Neural progenitor cell (in vitro differentiated cells): ENCODE results near the gene EVC2. TPM values are rescaled to one million over a fixed set of nuclear protein-coding genes. Genes with fewer than 3 reads are reported as not detected.

Experiments
- DNase-seq: peaks from one replicate; pipeline ENCODE4 v3.0.0-alpha.2; 2016; ENCODE audit warnings: low spot score
- H2AFZ ChIP-seq: fragments of 200-600 bp; sonication (generic); replicated peaks from 2 replicates; pipeline ENCODE4 v1.6.1; 2016; ENCODE audit warnings: antibody characterized with exemption
- H3F3A ChIP-seq: fragments of 200-600 bp; sonication (generic); 2 replicates; pipeline ENCODE4 v1.6.1; 2016; ENCODE audit warnings: antibody characterized with exemption, low read depth
- H3K27ac ChIP-seq: fragments of 200-600 bp; sonication (generic); 2 replicates; pipeline ENCODE4 v1.5.1; 2016; ENCODE audit warnings: mild to moderate bottlenecking
- H3K27me3 ChIP-seq: fragments of 200-600 bp; sonication (generic); 2 replicates; pipeline ENCODE4 v1.6.1; 2016; ENCODE audit warnings: mild to moderate bottlenecking, moderate library complexity
- H3K36me3 ChIP-seq: fragments of 200-600 bp; sonication (generic); 2 replicates; pipeline ENCODE4 v1.5.1; 2016
- H3K4me1 ChIP-seq: fragments of 200-600 bp; sonication (generic); 2 replicates; pipeline ENCODE4 v1.6.1; 2016; ENCODE audit warnings: mixed run types
- H3K4me2 ChIP-seq: fragments of 200-600 bp; sonication (generic); 2 replicates; pipeline ENCODE4 v1.6.1; 2016
- H3K4me3 ChIP-seq: fragments of 200-600 bp; sonication (generic); 2 replicates; pipeline ENCODE4 v1.5.1; 2016
- H3K79me2 ChIP-seq: fragments of 200-600 bp; sonication (generic); 2 replicates; pipeline ENCODE4 v1.6.1; 2016; ENCODE audit warnings: low read depth
- H3K9ac ChIP-seq: fragments of 200-600 bp; sonication (generic); 2 replicates; pipeline ENCODE4 v1.6.1; 2016
- H3K9me3 ChIP-seq: fragments of 200-600 bp; sonication (generic); 2 replicates; pipeline ENCODE4 v1.5.1; 2016; ENCODE audit warnings: low read depth
- H4K20me1 ChIP-seq: fragments of 200-600 bp; sonication (generic); 2 replicates; pipeline ENCODE4 v1.6.1; 2016; ENCODE audit warnings: low read depth
- H3K27ac Mint-ChIP-seq: 3 replicates; pipeline ENCODE4 v1.8.0; 2021; ENCODE audit warnings: mixed read lengths
- H3K27me3 Mint-ChIP-seq: 2 replicates; pipeline ENCODE4 v1.8.0; 2022; ENCODE audit warnings: low read depth, mild to moderate bottlenecking, inconsistent platforms, moderate library complexity, mixed read lengths; ENCODE audit not compliant: insufficient read depth
- H3K36me3 Mint-ChIP-seq: 3 replicates; pipeline ENCODE4 v1.8.0; 2021; ENCODE audit warnings: mixed read lengths
- H3K4me1 Mint-ChIP-seq: 3 replicates; pipeline ENCODE4 v1.8.0; 2021; ENCODE audit warnings: mixed read lengths
- H3K4me3 Mint-ChIP-seq: 3 replicates; pipeline ENCODE4 v1.8.0; 2021; ENCODE audit warnings: mild to moderate bottlenecking, moderate library complexity, mixed read lengths
- H3K9me3 Mint-ChIP-seq: 3 replicates; pipeline ENCODE4 v1.8.0; 2020; ENCODE audit warnings: mixed read lengths
- EZH2 ChIP-seq: fragments of 200-600 bp; sonication (generic); IDR thresholded peaks from 2 replicates; pipeline ENCODE4 v1.6.1; 2017; ENCODE audit warnings: antibody characterized with exemption, mild to moderate bottlenecking, moderate library complexity
- EZH2phosphoT487 ChIP-seq: fragments of 200-600 bp; sonication (generic); IDR thresholded peaks from 2 replicates; pipeline ENCODE4 v1.6.1; 2017; ENCODE audit warnings: antibody characterized with exemption
- total RNA-seq: library from RNA; depleted of rRNA; stranded (reverse); fragments of >200 nt; gene quantifications from 2 replicates; pipeline ENCODE4 v1.2.3, GENCODE V29; 2015; ENCODE audit warnings: low replicate concordance
- TF ChIP-seq, protein P1 (sequence below): fragments of 200-600 bp; sonication (generic); IDR thresholded peaks from 2 replicates; pipeline ENCODE4 v1.5.1; 2017; ENCODE audit warnings: antibody characterized with exemption, mild to moderate bottlenecking

The EVC2 gene
- total RNA-seq, 1 donor from 2014 or later, result 6.1 TPM

DNA sequence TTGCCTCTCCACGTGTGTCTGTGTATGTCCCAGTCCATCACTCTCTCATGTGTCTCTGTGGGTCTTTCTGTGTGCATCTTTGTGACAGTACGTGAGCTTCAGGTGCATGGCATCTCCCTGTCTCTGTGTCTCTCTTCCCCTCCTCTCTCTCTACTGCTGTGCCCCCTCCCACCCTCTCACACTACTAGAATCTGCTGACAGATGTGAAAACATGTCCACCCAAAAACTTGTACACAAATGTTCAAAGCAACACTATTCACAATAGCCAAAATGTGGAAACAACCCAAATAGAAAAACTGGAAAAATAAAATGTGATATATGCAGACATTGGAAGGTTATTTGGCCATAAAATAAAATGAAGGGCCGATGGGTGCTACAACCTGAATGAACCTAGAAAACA, 12.6 kb upstream of the EVC2 start:
- Mint-ChIP-seq H3K27ac (no peak overlapping the region), H3K4me3 (no peak overlapping the region), H3K27me3 (peaks cover 1% of the 10 kb centered on the region), H3K36me3 (peaks cover 38% of the 10 kb centered on the region), H3K9me3 (peaks cover 10% of the 10 kb centered on the region), H3K4me1 (peaks cover 11% of the 10 kb centered on the region)
- H3K27me3 ChIP-seq, result no peaks in the 10 kb centered on the region
- no peaks in the 10 kb centered on the region for H3F3A ChIP-seq
- no peak overlapping the region for H2AFZ ChIP-seq
- H3K9me3 ChIP-seq, result no peaks in the 10 kb centered on the region
- no peak overlapping the region for H3K9ac ChIP-seq
- DNase-seq, result no peak
- no peaks in the 10 kb centered on the region for H3K36me3 ChIP-seq
- no peak overlapping the region for H3K4me3 ChIP-seq
- H3K79me2 ChIP-seq, result no peaks in the 10 kb centered on the region
- no peak overlapping the region for H3K27ac ChIP-seq
- H3K4me2 ChIP-seq, result no peak overlapping the region
- no peaks in the 10 kb centered on the region for H4K20me1 ChIP-seq
- TF ChIP-seq EZH2, result no peak
- TF ChIP-seq, protein P1, sequence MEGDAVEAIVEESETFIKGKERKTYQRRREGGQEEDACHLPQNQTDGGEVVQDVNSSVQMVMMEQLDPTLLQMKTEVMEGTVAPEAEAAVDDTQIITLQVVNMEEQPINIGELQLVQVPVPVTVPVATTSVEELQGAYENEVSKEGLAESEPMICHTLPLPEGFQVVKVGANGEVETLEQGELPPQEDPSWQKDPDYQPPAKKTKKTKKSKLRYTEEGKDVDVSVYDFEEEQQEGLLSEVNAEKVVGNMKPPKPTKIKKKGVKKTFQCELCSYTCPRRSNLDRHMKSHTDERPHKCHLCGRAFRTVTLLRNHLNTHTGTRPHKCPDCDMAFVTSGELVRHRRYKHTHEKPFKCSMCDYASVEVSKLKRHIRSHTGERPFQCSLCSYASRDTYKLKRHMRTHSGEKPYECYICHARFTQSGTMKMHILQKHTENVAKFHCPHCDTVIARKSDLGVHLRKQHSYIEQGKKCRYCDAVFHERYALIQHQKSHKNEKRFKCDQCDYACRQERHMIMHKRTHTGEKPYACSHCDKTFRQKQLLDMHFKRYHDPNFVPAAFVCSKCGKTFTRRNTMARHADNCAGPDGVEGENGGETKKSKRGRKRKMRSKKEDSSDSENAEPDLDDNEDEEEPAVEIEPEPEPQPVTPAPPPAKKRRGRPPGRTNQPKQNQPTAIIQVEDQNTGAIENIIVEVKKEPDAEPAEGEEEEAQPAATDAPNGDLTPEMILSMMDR, result no peak
- no peak for TF ChIP-seq EZH2phosphoT487
- H3K4me1 ChIP-seq, result no peaks in the 10 kb centered on the region

DNA sequence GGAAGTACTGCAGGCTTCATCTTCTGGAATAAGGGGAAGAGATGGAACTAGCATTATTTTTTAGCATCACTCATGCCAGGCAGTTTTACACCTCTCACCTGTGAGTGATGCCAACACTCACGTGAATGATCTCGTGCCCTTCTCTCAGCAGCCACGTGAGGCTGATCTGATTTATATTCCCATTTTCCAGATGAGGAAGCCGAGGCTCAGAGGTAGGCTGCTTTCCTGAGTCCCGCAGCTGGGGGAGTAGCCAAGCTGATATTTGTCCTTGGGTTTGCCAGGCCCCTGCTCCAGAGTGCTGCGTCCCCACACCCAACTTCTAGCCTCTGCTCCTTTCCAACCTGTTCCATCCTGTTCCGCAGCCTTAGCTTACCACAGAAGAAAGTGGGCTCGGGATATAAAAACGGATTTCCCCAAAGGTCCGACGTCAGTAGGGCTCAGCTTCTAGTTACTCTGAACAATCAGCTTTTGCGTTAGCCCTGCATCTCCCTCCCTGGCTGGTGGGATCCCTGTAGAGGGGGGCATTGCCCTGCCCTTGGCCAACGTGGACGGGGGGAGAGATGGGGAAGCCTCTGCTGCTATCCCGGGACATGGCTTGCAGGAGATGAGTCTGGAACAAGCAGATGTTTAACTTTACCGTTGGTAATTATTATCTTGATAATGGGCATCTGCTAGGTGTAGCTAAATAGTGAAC, 11.9 kb upstream of the EVC2 start:
- Histone ChIP-seq H3K36me3 (no peaks in the 10 kb centered on the region), H2AFZ (no peak overlapping the region), H3F3A (no peaks in the 10 kb centered on the region), H3K4me1 (no peaks in the 10 kb centered on the region), H3K27me3 (no peaks in the 10 kb centered on the region), H3K4me2 (no peak overlapping the region), H3K9ac (no peak overlapping the region), H3K9me3 (no peaks in the 10 kb centered on the region), H4K20me1 (no peaks in the 10 kb centered on the region), H3K4me3 (no peak overlapping the region), H3K27ac (no peak overlapping the region), H3K79me2 (no peaks in the 10 kb centered on the region)
- TF ChIP-seq, protein P1, result no peak
- TF ChIP-seq EZH2 (no peak), EZH2phosphoT487 (no peak)
- Mint-ChIP-seq H3K4me1 (peaks cover 11% of the 10 kb centered on the region), H3K27me3 (peaks cover 4% of the 10 kb centered on the region), H3K4me3 (no peak overlapping the region), H3K9me3 (peaks cover 7% of the 10 kb centered on the region), H3K27ac (no peak overlapping the region), H3K36me3 (peaks cover 32% of the 10 kb centered on the region)
- DNase-seq, result no peak

DNA sequence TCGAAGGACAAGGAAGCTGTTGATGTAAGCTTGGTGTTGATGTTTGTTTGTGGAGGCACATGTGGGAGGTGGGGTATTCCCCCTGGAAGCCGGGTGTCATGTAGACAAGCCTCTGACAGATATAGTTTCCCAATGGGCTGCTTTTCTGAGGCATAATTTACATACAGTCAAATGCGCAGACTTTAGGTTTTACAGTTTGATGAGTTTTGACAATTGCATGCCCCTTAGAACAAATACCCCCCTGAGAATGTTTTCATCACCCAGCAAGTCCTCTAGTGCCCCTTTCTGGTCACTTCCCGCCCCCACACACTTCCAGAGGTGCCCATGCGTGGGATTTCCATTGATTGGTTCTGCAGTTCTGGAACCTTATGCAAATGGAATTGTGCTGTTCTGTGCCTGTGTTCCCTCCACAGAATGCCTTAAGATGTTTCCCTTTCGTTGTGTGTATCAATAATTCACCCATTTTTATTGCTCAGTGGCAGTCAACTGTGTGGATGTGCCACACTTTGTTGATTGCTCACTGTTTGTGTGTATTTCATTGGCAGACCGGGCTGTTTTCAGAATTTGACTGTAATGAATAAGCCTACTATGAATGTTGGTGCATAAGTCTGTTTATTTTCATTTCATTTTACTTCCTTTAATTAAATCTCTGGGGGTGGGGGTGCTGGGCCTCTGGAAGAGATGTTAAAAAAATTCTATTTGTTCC, 11.1 kb upstream of the EVC2 start:
- peaks cover 2% of the 10 kb centered on the region for H3K9me3 ChIP-seq
- no peak for DNase-seq
- H3K4me3 ChIP-seq, result no peak overlapping the region
- no peak overlapping the region for H3K9ac ChIP-seq
- no peaks in the 10 kb centered on the region for H3F3A ChIP-seq
- H3K79me2 ChIP-seq, result no peaks in the 10 kb centered on the region
- no peak for TF ChIP-seq EZH2
- TF ChIP-seq, protein P1, result peak; percentile 26
- H3K27me3 ChIP-seq, result no peaks in the 10 kb centered on the region
- H3K4me1 Mint-ChIP-seq, result peaks cover 11% of the 10 kb centered on the region
- H3K4me1 ChIP-seq, result no peaks in the 10 kb centered on the region
- peaks cover 15% of the 10 kb centered on the region for H3K9me3 Mint-ChIP-seq
- H3K4me2 ChIP-seq, result no peak overlapping the region
- H4K20me1 ChIP-seq, result no peaks in the 10 kb centered on the region
- no peak overlapping the region for H3K27ac ChIP-seq
- peaks cover 4% of the 10 kb centered on the region for H3K27me3 Mint-ChIP-seq
- H3K36me3 ChIP-seq, result no peaks in the 10 kb centered on the region
- no peak overlapping the region for H3K4me3 Mint-ChIP-seq
- peak overlapping the region; percentile 29 for H3K27ac Mint-ChIP-seq
- peaks cover 31% of the 10 kb centered on the region for H3K36me3 Mint-ChIP-seq
- no peak overlapping the region for H2AFZ ChIP-seq
